Measurements from ENCODE around the gene CITED4.

GRCh38 chr1:40868051-40868723, 6.0 kb upstream of the CITED4 start:
- TF ChIP-seq REST (IDR thresholded peaks at IDR 0.05; ENCODE audit: insufficient read depth in 1 of 2, low read depth in 2 of 2, low read length in 2 of 2): no peak
- no peak for TF ChIP-seq POLR2AphosphoS5 (IDR thresholded peaks at IDR 0.05; ENCODE audit: low read depth, low read length)
- no peak for TF ChIP-seq TAF1 (IDR thresholded peaks at IDR 0.05; ENCODE audit: borderline replicate concordance, insufficient read depth, low read length)
- no peak for TF ChIP-seq SIN3A (IDR thresholded peaks at IDR 0.05; ENCODE audit: borderline replicate concordance, insufficient read depth, low read length)
